Gastrocnemius medialis (tissue), 4 donors: ENCODE results near the gene NYNRIN. TPM values are rescaled to one million over a fixed set of nuclear protein-coding genes. Genes with fewer than 3 reads are reported as not detected.

Experiments
- ATAC-seq, 2 donors: fragments of 150-250 bp; one replicate each; pipeline ENCODE4 v1.9.1; 2016
- DNase-seq, 2 donors: peaks; one replicate each; pipeline ENCODE4 v3.0.0-alpha.2; 2019
- H3K27ac ChIP-seq, 4 donors: fragments of 200-600 bp; sonication (generic); 1 replicate in 1 of 4; 2 replicates in 3 of 4; pipeline ENCODE4 v1.5.1; 2016 to 2018; ENCODE audit warnings: mild to moderate bottlenecking in 2 of 4, moderate library complexity in 1 of 4
- H3K27me3 ChIP-seq, 3 donors: fragments of 200-600 bp; sonication (generic) in 2 of 3; 1 replicate in 1 of 3; 2 replicates in 2 of 3; pipeline versions ENCODE4 v1.5.1 to v1.6.0; 2016 to 2019; ENCODE audit warnings: mild to moderate bottlenecking in 1 of 3, moderate library complexity in 1 of 3
- H3K36me3 ChIP-seq, 2 donors: fragments of 200-600 bp; sonication (generic) in 1 of 2; one replicate each; pipeline ENCODE4 v1.5.1; 2017 to 2018
- H3K4me1 ChIP-seq, 2 donors: fragments of 200-600 bp; sonication (generic) in 1 of 2; one replicate each; pipeline ENCODE4 v1.5.1; 2016 to 2017; ENCODE audit warnings: mild to moderate bottlenecking in 2 of 2
- H3K4me3 ChIP-seq, 4 donors: fragments of 200-600 bp; sonication (generic) in 3 of 4; 1 replicate in 1 of 4; 2 replicates in 3 of 4; pipeline ENCODE4 v1.5.1; 2016 to 2019; ENCODE audit warnings: mild to moderate bottlenecking in 2 of 4
- H3K9me3 ChIP-seq, 3 donors: fragments of 200-600 bp; sonication (generic) in 2 of 3; 1 replicate in 1 of 3; 2 replicates in 2 of 3; pipeline ENCODE4 v1.5.1; 2016 to 2019
- CTCF ChIP-seq, 5 experiments: fragments of 450-650 bp in 3 of 5; fragments of 200-600 bp in 2 of 5; sonication (generic) in 2 of 5; IDR thresholded peaks in 4 of 5; conservative IDR thresholded peaks in 1 of 5; 1 replicate in 4 of 5; 2 replicates in 1 of 5; pipeline ENCODE4 v1.5.1; 2016 to 2019; ENCODE audit warnings: antibody characterized with exemption in 5 of 5, mild to moderate bottlenecking in 3 of 5, moderate library complexity in 3 of 5
- POLR2A ChIP-seq, 2 donors: fragments of 450-650 bp; IDR thresholded peaks; one replicate each; pipeline ENCODE4 v1.6.1; 2017; ENCODE audit warnings: antibody characterized with exemption in 2 of 2, mild to moderate bottlenecking in 2 of 2, moderate library complexity in 2 of 2
- in situ Hi-C, 4 donors: fragments of 200-750 bp; cut with MboI; loops; one replicate each; pipeline versions ENCODE4 v1.15.0 to v1.8.0; 2017; ENCODE audit warnings: low sequenced_read_pairs in 4 of 4
- intact Hi-C: fragments of 100-400 bp; cut with DNase I; formaldehyde crosslinking; loops from one replicate; pipeline ENCODE4 v1.15.1; 2023; ENCODE audit warnings: low total_unique reads
- total RNA-seq, 4 donors: library from RNA; depleted of rRNA; stranded (reverse); fragments of >200 nt; gene quantifications; one replicate each; pipeline versions ENCODE4 v1.1.0 to v1.2.3, GENCODE V29; 2016

Gene NYNRIN
- total RNA-seq, 4 donors from 2014 or later = 0.87 to 3.7 (median 2.1) TPM

GRCh38 chr14:24428628-24429394 is 30.0 kb downstream of the NYNRIN start:
- Histone ChIP-seq H3K4me3 (peak overlapping the region; percentile 61 to 81 (median 69)), H3K27me3 (no peaks in the 10 kb centered on the region), H3K27ac (peak overlapping the region; percentile 85 to 90 (median 86)), H3K9me3 (no peaks in the 10 kb centered on the region), H3K4me1 (peaks cover 18 to 22% of the 10 kb centered on the region in 2 donors), H3K36me3 (peaks cover 0 to 17% of the 10 kb centered on the region in 2 donors)
- intact Hi-C loops = loop anchor here (2.0 kb wide), 1 partner anchor 14 kb away; the partner anchor contains the start of gene SDR39U1
- no peak for TF ChIP-seq POLR2A (IDR thresholded peaks at IDR 0.05)
- TF ChIP-seq CTCF (IDR thresholded peaks at IDR 0.05 in 4 of 5, conservative IDR thresholded peaks at IDR 0.05 in 1 of 5) = no peak
- ATAC-seq (no peak), DNase-seq (no peak)
- in situ Hi-C loops = loop anchor here in 2 of 4 donors (25.0 kb wide), 2 partner anchors 192 to 1117 kb away; partner anchors contain the start of genes BCL2L2 (in 1 of the 2), GMPR2 (in 1 of the 2), NEDD8 (in 1 of the 2) and PABPN1 (in 1 of the 2)

GRCh38 chr14:24429395-24430142 is 30.8 kb downstream of the NYNRIN start, which contains the start of the genes CBLN3 and KHNYN:
Gene CBLN3 (minus strand): TSS chr14:24429668. CDS start chr14:24429054, 614 bp downstream.
Gene KHNYN (plus strand): TSS chr14:24429954. CDS start chr14:24430731, 777 bp downstream.
- DNase-seq = peak; percentile 85 to 86
- in situ Hi-C loops = loop anchor here (5.0 to 25.0 kb wide), 6 partner anchors 62 to 1117 kb away; partner anchors contain the start of genes GMPR2 (in 3 of the 4), NEDD8 (in 3 of the 4), ADCY4 (in 1 of the 4) and BCL2L2 (in 1 of the 4)
- peaks cover 18 to 22% of the 10 kb centered on the region in 2 donors for H3K4me1 ChIP-seq
- H3K27me3 ChIP-seq = no peaks in the 10 kb centered on the region
- intact Hi-C loops = loop anchor here (2.0 to 10.0 kb wide), 4 partner anchors 13 to 875 kb away; partner anchors contain the start of genes SDR39U1, THTPA, TINF2 and ZFHX2
- no peaks in the 10 kb centered on the region for H3K9me3 ChIP-seq
- ATAC-seq = peak; percentile 94 to 96
- peak within 1 kb of the TSS; percentile 85 to 90 (median 86) for H3K27ac ChIP-seq
- H3K36me3 ChIP-seq = peaks cover 0 to 22% of the 10 kb centered on the region in 2 donors
- TF ChIP-seq CTCF (IDR thresholded peaks at IDR 0.05 in 4 of 5, conservative IDR thresholded peaks at IDR 0.05 in 1 of 5) (peak in 1 of 5 experiments; percentile 12), POLR2A (IDR thresholded peaks at IDR 0.05) (peak; percentile 83 to 84)
- peak within 1 kb of the TSS; percentile 61 to 81 (median 69) for H3K4me3 ChIP-seq

- H3K36me3 ChIP-seq = peaks cover 0 to 22% of the 10 kb centered on the region in 2 donors
- peak; percentile 76 to 82 for ATAC-seq
- in situ Hi-C loops = loop anchor here (5.0 to 25.0 kb wide), 6 partner anchors 63 to 1118 kb away; partner anchors contain the start of genes GMPR2 (in 3 of the 4), NEDD8 (in 3 of the 4), ADCY4 (in 1 of the 4) and BCL2L2 (in 1 of the 4)
These were observed 31.4 kb downstream of the NYNRIN start for GRCh38 chr14:24430143-24430681.

More at GRCh38 chr14:24430143-24430681, 31.4 kb downstream of the NYNRIN start:
- Histone ChIP-seq H3K27me3 (no peaks in the 10 kb centered on the region), H3K27ac (peak overlapping the region; percentile 85 to 90 (median 86)), H3K4me1 (peaks cover 17 to 22% of the 10 kb centered on the region in 2 donors), H3K4me3 (peak overlapping the region; percentile 61 to 81 (median 69)), H3K9me3 (no peaks in the 10 kb centered on the region)
- TF ChIP-seq CTCF (IDR thresholded peaks at IDR 0.05 in 4 of 5, conservative IDR thresholded peaks at IDR 0.05 in 1 of 5) (no peak), POLR2A (IDR thresholded peaks at IDR 0.05) (no peak)
- intact Hi-C loops = loop anchor here (2.0 to 10.0 kb wide), 3 partner anchors 63 to 875 kb away; partner anchors contain the start of genes THTPA, TINF2 and ZFHX2
- peak; percentile 42 to 57 for DNase-seq
